HepG2 (cell line): ENCODE measurements around the gene FAM118A. TPM values are rescaled to one million over a fixed set of nuclear protein-coding genes. Genes with fewer than 3 reads are reported as not detected.

Experiments
- CC2D1A ChIP-seq: sonication (generic); formaldehyde crosslinking; IDR thresholded peaks from 2 replicates; pipeline ENCODE4 v1.8.1; 2023; ENCODE audit warnings: mild to moderate bottlenecking, missing genetic modification reagents
- CCAR2 ChIP-seq: fragments of 200-400 bp; formaldehyde crosslinking; optimal IDR thresholded peaks from 2 replicates; pipeline ENCODE3; 2018; ENCODE audit warnings: low read depth, mild to moderate bottlenecking, low read length, moderate library complexity
- HES4 ChIP-seq: sonication (generic); formaldehyde crosslinking; IDR thresholded peaks from 2 replicates; pipeline ENCODE4 v1.9.0; 2021; ENCODE audit warnings: mild to moderate bottlenecking, missing genetic modification reagents, borderline replicate concordance
- HHEX ChIP-seq: IDR thresholded peaks from 2 replicates; pipeline ENCODE4 v1.6.1; 2016; ENCODE audit warnings: control low read depth
- HMG20B ChIP-seq: conservative IDR thresholded peaks from 2 replicates; pipeline ENCODE4 v1.6.1; 2016; ENCODE audit warnings: missing genetic modification reagents, missing compliant biosample characterization
- MAX ChIP-seq: IDR thresholded peaks from 2 replicates; pipeline ENCODE4 v1.6.1; 2012; ENCODE audit warnings: inconsistent platforms
- SOX13 ChIP-seq, 3 experiments: fragments of 450-650 bp in 1 of 3; sonication (generic) in 1 of 3; formaldehyde crosslinking in 1 of 3; IDR thresholded peaks in 2 of 3; conservative IDR thresholded peaks in 1 of 3; 2 replicates each; pipeline versions ENCODE4 v1.5.0 to v1.6.1; 2016 to 2020; ENCODE audit warnings: antibody characterized with exemption in 1 of 3, mild to moderate bottlenecking in 1 of 3, missing compliant biosample characterization in 1 of 3, missing genetic modification reagents in 1 of 3, moderate library complexity in 1 of 3
- ZBTB20 ChIP-seq: sonication (generic); formaldehyde crosslinking; IDR thresholded peaks from 2 replicates; pipeline ENCODE4 v1.8.1; 2023; ENCODE audit warnings: missing genetic modification reagents, low read depth, mild to moderate bottlenecking, borderline replicate concordance
- ZEB1 ChIP-seq: IDR thresholded peaks from 2 replicates; pipeline ENCODE4 v1.6.1; 2012; ENCODE audit warnings: mild to moderate bottlenecking, low read depth, inconsistent platforms; ENCODE audit not compliant: insufficient replicate concordance
- ZMYM4 ChIP-seq: sonication (generic); formaldehyde crosslinking; IDR thresholded peaks from 2 replicates; pipeline ENCODE4 v1.8.1; 2023; ENCODE audit warnings: mild to moderate bottlenecking, missing genetic modification reagents
- ZNF260 ChIP-seq: sonication (generic); formaldehyde crosslinking; IDR thresholded peaks from 2 replicates; pipeline ENCODE4 v1.4.0; 2020; ENCODE audit warnings: missing genetic modification reagents, low read depth, mild to moderate bottlenecking, borderline replicate concordance
- ZNF557 ChIP-seq: sonication (generic); formaldehyde crosslinking; IDR thresholded peaks from 2 replicates; pipeline ENCODE4 v1.4.0; 2020; ENCODE audit warnings: missing genetic modification reagents
- ZNF607 ChIP-seq: sonication (generic); formaldehyde crosslinking; IDR thresholded peaks from 2 replicates; pipeline ENCODE4 v1.5.1; 2020; ENCODE audit warnings: missing genetic modification reagents, mild to moderate bottlenecking, borderline replicate concordance
- ZNF691 ChIP-seq: sonication (generic); formaldehyde crosslinking; IDR thresholded peaks from 2 replicates; pipeline ENCODE4 v1.4.0; 2020; ENCODE audit warnings: missing genetic modification reagents, low read depth, mild to moderate bottlenecking, borderline replicate concordance
- ZNF766 ChIP-seq: sonication (generic); formaldehyde crosslinking; IDR thresholded peaks from 2 replicates; pipeline ENCODE4 v1.5.0; 2020; ENCODE audit warnings: missing genetic modification reagents, borderline replicate concordance
- ZNF770 ChIP-seq: sonication (generic); formaldehyde crosslinking; IDR thresholded peaks from 2 replicates; pipeline ENCODE4 v1.5.0; 2020; ENCODE audit warnings: mild to moderate bottlenecking, missing genetic modification reagents
- polyA plus RNA-seq, 8 experiments: library from polyadenylated mRNA; depleted of rRNA in 3 of 8; stranded (reverse) in 7 of 8; unstranded in 1 of 8; fragments of >200 nt; fragmentation: Illumina TruSeq in 4 of 8; extraction: Trizol in 4 of 8; gene quantifications; 2 replicates each; pipeline versions ENCODE4 v1.2.1 to v1.2.3, GENCODE V29; 2011 to 2016; ENCODE audit warnings: low read depth in 4 of 8, missing spikeins in 1 of 8, mixed read lengths in 1 of 8; ENCODE audit not compliant: insufficient read depth in 1 of 8
- total RNA-seq, 5 experiments: library from RNA; depleted of rRNA; stranded (reverse); fragments of >200 nt; fragmentation: Illumina TruSeq; extraction: Trizol; gene quantifications; 2 replicates each; pipeline ENCODE4 v1.2.3, GENCODE V29; 2016; ENCODE audit warnings: low read depth in 1 of 5
- TF ChIP-seq, protein P1 (sequence below): sonication (generic); formaldehyde crosslinking; IDR thresholded peaks from 2 replicates; pipeline ENCODE4 v1.4.0; 2020; ENCODE audit warnings: missing genetic modification reagents
- TF ChIP-seq, protein P2 (sequence below): sonication (generic); formaldehyde crosslinking; IDR thresholded peaks from 2 replicates; pipeline ENCODE4 v1.4.0; 2020; ENCODE audit warnings: mild to moderate bottlenecking, missing genetic modification reagents, borderline replicate concordance

FAM118A gene
- total and polyA plus RNA-seq, 2 of the 13 experiments (the other 11 are each of a cell fraction or from before 2014, with no cell fraction given) = 36.7 to 48.2 TPM

- TF ChIP-seq ZNF607 (CRISPR knock-in tag) = no peak
- TF ChIP-seq ZBTB20 (CRISPR knock-in tag) = no peak
- peak; percentile 7; the same call in 1 of the 2 replicates for TF ChIP-seq HES4 (CRISPR knock-in tag)
- peak; percentile 55 for TF ChIP-seq ZMYM4 (CRISPR knock-in tag)
- TF ChIP-seq SOX13 (IDR thresholded peaks at IDR 0.05) = no peak
- TF ChIP-seq SOX13 (CRISPR knock-in tag; conservative IDR thresholded peaks at IDR 0.05 in 1 of 2, IDR thresholded peaks at IDR 0.05 in 1 of 2) = no peak
- no peak for TF ChIP-seq CCAR2
- TF ChIP-seq MAX = peak; percentile 82; the same call in 1 of the 2 replicates
- TF ChIP-seq ZNF770 (CRISPR knock-in tag) = peak; percentile 40; the same call in 1 of the 2 replicates
- no peak for TF ChIP-seq ZNF557 (CRISPR knock-in tag)
- TF ChIP-seq HMG20B = no peak
- TF ChIP-seq HHEX (CRISPR knock-in tag) = no peak
- 0 out of 2 replicates have a peak, but pooled peaks have one; percentile 53 for TF ChIP-seq ZNF766 (CRISPR knock-in tag)
- TF ChIP-seq, protein P1, sequence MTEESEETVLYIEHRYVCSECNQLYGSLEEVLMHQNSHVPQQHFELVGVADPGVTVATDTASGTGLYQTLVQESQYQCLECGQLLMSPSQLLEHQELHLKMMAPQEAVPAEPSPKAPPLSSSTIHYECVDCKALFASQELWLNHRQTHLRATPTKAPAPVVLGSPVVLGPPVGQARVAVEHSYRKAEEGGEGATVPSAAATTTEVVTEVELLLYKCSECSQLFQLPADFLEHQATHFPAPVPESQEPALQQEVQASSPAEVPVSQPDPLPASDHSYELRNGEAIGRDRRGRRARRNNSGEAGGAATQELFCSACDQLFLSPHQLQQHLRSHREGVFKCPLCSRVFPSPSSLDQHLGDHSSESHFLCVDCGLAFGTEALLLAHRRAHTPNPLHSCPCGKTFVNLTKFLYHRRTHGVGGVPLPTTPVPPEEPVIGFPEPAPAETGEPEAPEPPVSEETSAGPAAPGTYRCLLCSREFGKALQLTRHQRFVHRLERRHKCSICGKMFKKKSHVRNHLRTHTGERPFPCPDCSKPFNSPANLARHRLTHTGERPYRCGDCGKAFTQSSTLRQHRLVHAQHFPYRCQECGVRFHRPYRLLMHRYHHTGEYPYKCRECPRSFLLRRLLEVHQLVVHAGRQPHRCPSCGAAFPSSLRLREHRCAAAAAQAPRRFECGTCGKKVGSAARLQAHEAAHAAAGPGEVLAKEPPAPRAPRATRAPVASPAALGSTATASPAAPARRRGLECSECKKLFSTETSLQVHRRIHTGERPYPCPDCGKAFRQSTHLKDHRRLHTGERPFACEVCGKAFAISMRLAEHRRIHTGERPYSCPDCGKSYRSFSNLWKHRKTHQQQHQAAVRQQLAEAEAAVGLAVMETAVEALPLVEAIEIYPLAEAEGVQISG (CRISPR knock-in tag) = peak; percentile 87
- peak; percentile 30 for TF ChIP-seq ZEB1
- TF ChIP-seq ZNF691 (CRISPR knock-in tag) = peak; percentile 99
- TF ChIP-seq, protein P2, sequence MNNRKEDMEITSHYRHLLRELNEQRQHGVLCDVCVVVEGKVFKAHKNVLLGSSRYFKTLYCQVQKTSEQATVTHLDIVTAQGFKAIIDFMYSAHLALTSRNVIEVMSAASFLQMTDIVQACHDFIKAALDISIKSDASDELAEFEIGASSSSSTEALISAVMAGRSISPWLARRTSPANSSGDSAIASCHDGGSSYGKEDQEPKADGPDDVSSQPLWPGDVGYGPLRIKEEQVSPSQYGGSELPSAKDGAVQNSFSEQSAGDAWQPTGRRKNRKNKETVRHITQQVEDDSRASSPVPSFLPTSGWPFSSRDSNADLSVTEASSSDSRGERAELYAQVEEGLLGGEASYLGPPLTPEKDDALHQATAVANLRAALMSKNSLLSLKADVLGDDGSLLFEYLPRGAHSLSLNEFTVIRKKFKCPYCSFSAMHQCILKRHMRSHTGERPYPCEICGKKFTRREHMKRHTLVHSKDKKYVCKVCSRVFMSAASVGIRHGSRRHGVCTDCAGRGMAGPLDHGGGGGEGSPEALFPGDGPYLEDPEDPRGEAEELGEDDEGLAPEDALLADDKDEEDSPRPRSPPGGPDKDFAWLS (CRISPR knock-in tag) = no peak
- TF ChIP-seq CC2D1A (CRISPR knock-in tag) = no peak
- TF ChIP-seq ZNF260 (CRISPR knock-in tag) = no peak
These were observed at the start of gene FAM118A (continued) for GRCh38 chr22:45309422-45310227.
